Natural killer cell (primary cell): ENCODE measurements around the gene AOAH. TPM values are rescaled to one million over a fixed set of nuclear protein-coding genes. Genes with fewer than 3 reads are reported as not detected.
A peak's percentile ranks its signal among the peaks of the same experiment; 100 is the strongest.

Source experiments
- ATAC-seq, 3 donors: fragments of 150-1000 bp in 2 of 3; fragments of 200-7000 bp in 1 of 3; cut with Tn5 transposase; 1 replicate in 1 of 3; 2 replicates in 2 of 3; pipeline ENCODE4 v1.10.0; 2021; ENCODE audit warnings: mild to moderate bottlenecking in 2 of 3, moderate library complexity in 2 of 3
- DNase-seq, 2 donors: peaks; one replicate each; pipeline versions ENCODE4 v3.0.0 to v3.0.0-alpha.2; 2013 to 2021; ENCODE audit warnings: mixed read lengths in 1 of 2
- H3K27ac ChIP-seq: one replicate; pipeline ENCODE4 v1.5.1; 2013; ENCODE audit warnings: mild to moderate bottlenecking, low read length
- H3K27me3 ChIP-seq: one replicate; pipeline ENCODE4 v1.6.1; 2013; ENCODE audit warnings: low read length; ENCODE audit not compliant: control insufficient read depth, insufficient read depth
- H3K36me3 ChIP-seq: one replicate; pipeline ENCODE4 v1.6.1; 2013; ENCODE audit warnings: low read length; ENCODE audit not compliant: control insufficient read depth, insufficient read depth
- H3K4me1 ChIP-seq: one replicate; pipeline ENCODE4 v1.6.1; 2013; ENCODE audit warnings: low read length; ENCODE audit not compliant: control insufficient read depth, insufficient read depth
- H3K4me3 ChIP-seq: one replicate; pipeline ENCODE4 v1.5.1; 2013; ENCODE audit warnings: low read length
- H3K9me3 ChIP-seq: one replicate; pipeline ENCODE4 v1.6.1; 2013; ENCODE audit warnings: low read length; ENCODE audit not compliant: control insufficient read depth, insufficient read depth
- H3K27ac Mint-ChIP-seq, 2 donors: one replicate each; pipeline ENCODE4 v1.8.0; 2022; ENCODE audit warnings: mild to moderate bottlenecking in 2 of 2, mixed read lengths in 2 of 2, moderate library complexity in 1 of 2
- H3K27me3 Mint-ChIP-seq, 2 donors: one replicate each; pipeline ENCODE4 v1.8.0; 2022; ENCODE audit warnings: low read depth in 2 of 2, mixed read lengths in 2 of 2
- H3K36me3 Mint-ChIP-seq: one replicate; pipeline ENCODE4 v1.8.0; 2022; ENCODE audit warnings: mixed read lengths
- H3K4me1 Mint-ChIP-seq, 2 donors: one replicate each; pipeline ENCODE4 v1.8.0; 2022; ENCODE audit warnings: mixed read lengths in 2 of 2
- H3K4me3 Mint-ChIP-seq: one replicate; pipeline ENCODE4 v1.8.0; 2022; ENCODE audit warnings: mild to moderate bottlenecking, moderate library complexity, mixed read lengths
- H3K9me3 Mint-ChIP-seq, 2 donors: one replicate each; pipeline ENCODE4 v1.8.0; 2022; ENCODE audit warnings: mixed read lengths in 2 of 2
- CTCF ChIP-seq: fragments of 200-600 bp; IDR thresholded peaks from one replicate; pipeline ENCODE4 v1.8.0; 2022; ENCODE audit warnings: antibody characterized with exemption
- WGBS: methylation state at CpG from one replicate; pipeline ENCODE4 v1.1.7; 2013; ENCODE audit warnings: missing lambda C conversion rate; ENCODE audit not compliant: insufficient coverage; 5-methylcytosine and 5-hydroxymethylcytosine counted together
- intact Hi-C: fragments of 100-400 bp; cut with micrococcal nuclease; formaldehyde crosslinking; loops from one replicate; pipeline ENCODE4 v1.14.2; 2022
- total RNA-seq, 4 donors: library from RNA; stranded (reverse); fragments of 120-200 nt in 1 of 4; gene quantifications; one replicate each; pipeline versions ENCODE4 v1.2.3 to v1.2.4, GENCODE V29; 2013 to 2022

The AOAH gene
- total RNA-seq, 3 donors from 2014 or later (not counting 1 experiment from before 2014, with no cell fraction given): 263 to 403 (median 312) TPM

- Mint-ChIP-seq H3K4me3 (no peak overlapping the region), H3K9me3 (no peaks in the 10 kb centered on the region), H3K27ac (peak overlapping the region; percentile 83 to 91), H3K36me3 (peaks cover 8% of the 10 kb centered on the region), H3K27me3 (no peaks in the 10 kb centered on the region), H3K4me1 (peaks cover 53 to 62% of the 10 kb centered on the region in 2 donors)
- Histone ChIP-seq H3K27ac (no peak overlapping the region), H3K4me1 (peaks cover 5% of the 10 kb centered on the region), H3K4me3 (no peak overlapping the region), H3K9me3 (no peaks in the 10 kb centered on the region), H3K27me3 (no peaks in the 10 kb centered on the region), H3K36me3 (peaks cover 80% of the 10 kb centered on the region)
- peak in 2 of 3 donors; percentile 24 to 40 for ATAC-seq
- WGBS: 75% methylated on average over 7 of the region's 7 CpGs
- DNase-seq: no peak
- intact Hi-C loops: no loop called here
- TF ChIP-seq CTCF: no peak
These were observed 121.1 kb downstream of the AOAH start for GRCh38 chr7:36602934-36603887.

- Mint-ChIP-seq H3K27ac (peak overlapping the region; percentile 83 to 91), H3K36me3 (peaks cover 8% of the 10 kb centered on the region), H3K4me1 (peaks cover 53 to 64% of the 10 kb centered on the region in 2 donors), H3K9me3 (no peaks in the 10 kb centered on the region), H3K4me3 (no peak overlapping the region), H3K27me3 (no peaks in the 10 kb centered on the region)
- intact Hi-C loops: no loop called here
- peaks cover 80% of the 10 kb centered on the region for H3K36me3 ChIP-seq
- DNase-seq: no peak
- TF ChIP-seq CTCF: no peak
- WGBS: 82% methylated on average over 3 of the region's 3 CpGs
- no peak overlapping the region for H3K27ac ChIP-seq
- ATAC-seq: no peak
- H3K9me3 ChIP-seq: no peaks in the 10 kb centered on the region
- H3K4me3 ChIP-seq: no peak overlapping the region
- H3K27me3 ChIP-seq: no peaks in the 10 kb centered on the region
- peaks cover 5% of the 10 kb centered on the region for H3K4me1 ChIP-seq
These were observed 121.8 kb downstream of the AOAH start for GRCh38 chr7:36602511-36602910.

- H3K27me3 Mint-ChIP-seq: no peaks in the 10 kb centered on the region
- H3K27ac Mint-ChIP-seq: peak overlapping the region; percentile 83 to 91
- no peak for TF ChIP-seq CTCF
- no peaks in the 10 kb centered on the region for H3K9me3 Mint-ChIP-seq
- Histone ChIP-seq H3K4me3 (no peak overlapping the region), H3K9me3 (no peaks in the 10 kb centered on the region), H3K27me3 (no peaks in the 10 kb centered on the region), H3K36me3 (peaks cover 79% of the 10 kb centered on the region), H3K4me1 (peaks cover 5% of the 10 kb centered on the region), H3K27ac (no peak overlapping the region)
- peaks cover 8% of the 10 kb centered on the region for H3K36me3 Mint-ChIP-seq
- DNase-seq (no peak), ATAC-seq (no peak)
- intact Hi-C loops: no loop called here
- H3K4me3 Mint-ChIP-seq: no peak overlapping the region
- WGBS: 91% methylated on average over 3 of the region's 3 CpGs
- H3K4me1 Mint-ChIP-seq: peaks cover 53 to 67% of the 10 kb centered on the region in 2 donors
These were observed 122.7 kb downstream of the AOAH start for GRCh38 chr7:36601601-36602000.
